ENCODE data around the gene NUAK2.

DNA sequence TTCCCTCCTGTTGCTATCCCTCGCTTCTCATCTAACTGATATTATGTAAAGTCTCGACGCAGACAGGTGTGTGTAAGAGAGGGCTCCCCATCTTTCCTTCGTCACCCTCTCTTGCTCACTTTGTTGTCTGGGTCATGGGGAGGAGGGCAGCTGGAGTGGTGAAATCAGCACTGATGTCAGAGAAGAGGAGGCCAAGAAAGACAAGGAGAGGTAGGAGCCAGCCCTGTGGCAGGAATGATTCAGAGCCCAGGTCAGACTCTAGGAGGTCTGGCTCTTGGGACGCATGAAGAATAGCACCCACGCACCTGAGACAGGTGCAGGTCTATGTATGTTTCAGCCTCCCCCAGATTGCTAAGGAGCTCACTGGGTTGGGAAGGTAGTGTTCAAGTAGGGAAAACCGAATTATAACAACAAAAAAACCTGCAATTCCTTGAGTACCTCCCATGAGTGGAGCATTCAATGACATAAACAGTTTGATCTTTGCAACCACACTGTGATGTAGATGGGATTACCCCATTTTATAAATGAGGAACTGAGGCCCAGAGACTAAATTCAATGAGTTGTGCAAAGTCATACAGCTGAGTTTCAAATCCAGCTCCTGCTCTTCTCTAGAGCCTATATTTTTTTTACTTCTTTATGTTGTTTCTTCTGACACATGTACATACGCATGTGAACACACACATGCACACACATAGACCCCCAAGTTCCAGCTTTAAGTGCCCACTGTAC is 10.4 kb downstream of the NUAK2 start:
- TF ChIP-seq, protein P1, sequence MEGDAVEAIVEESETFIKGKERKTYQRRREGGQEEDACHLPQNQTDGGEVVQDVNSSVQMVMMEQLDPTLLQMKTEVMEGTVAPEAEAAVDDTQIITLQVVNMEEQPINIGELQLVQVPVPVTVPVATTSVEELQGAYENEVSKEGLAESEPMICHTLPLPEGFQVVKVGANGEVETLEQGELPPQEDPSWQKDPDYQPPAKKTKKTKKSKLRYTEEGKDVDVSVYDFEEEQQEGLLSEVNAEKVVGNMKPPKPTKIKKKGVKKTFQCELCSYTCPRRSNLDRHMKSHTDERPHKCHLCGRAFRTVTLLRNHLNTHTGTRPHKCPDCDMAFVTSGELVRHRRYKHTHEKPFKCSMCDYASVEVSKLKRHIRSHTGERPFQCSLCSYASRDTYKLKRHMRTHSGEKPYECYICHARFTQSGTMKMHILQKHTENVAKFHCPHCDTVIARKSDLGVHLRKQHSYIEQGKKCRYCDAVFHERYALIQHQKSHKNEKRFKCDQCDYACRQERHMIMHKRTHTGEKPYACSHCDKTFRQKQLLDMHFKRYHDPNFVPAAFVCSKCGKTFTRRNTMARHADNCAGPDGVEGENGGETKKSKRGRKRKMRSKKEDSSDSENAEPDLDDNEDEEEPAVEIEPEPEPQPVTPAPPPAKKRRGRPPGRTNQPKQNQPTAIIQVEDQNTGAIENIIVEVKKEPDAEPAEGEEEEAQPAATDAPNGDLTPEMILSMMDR (IDR thresholded peaks at IDR 0.05; ENCODE audit: extremely low read depth in 1 of 2, insufficient read depth in 1 of 2, low read depth in 1 of 2, low read length in 2 of 2) = no peak
- TF ChIP-seq POLR2A (IDR thresholded peaks at IDR 0.05; ENCODE audit: low read depth, low read length) = no peak
- TF ChIP-seq, protein P2, sequence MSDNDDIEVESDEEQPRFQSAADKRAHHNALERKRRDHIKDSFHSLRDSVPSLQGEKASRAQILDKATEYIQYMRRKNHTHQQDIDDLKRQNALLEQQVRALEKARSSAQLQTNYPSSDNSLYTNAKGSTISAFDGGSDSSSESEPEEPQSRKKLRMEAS (IDR thresholded peaks at IDR 0.05; ENCODE audit: insufficient read depth, insufficient read length) = no peak
- no peak for TF ChIP-seq MYC (IDR thresholded peaks at IDR 0.05; ENCODE audit: low read depth, low read length)
- no peak for TF ChIP-seq FOS (IDR thresholded peaks at IDR 0.05; ENCODE audit: borderline replicate concordance, insufficient read depth, low read length)
- TF ChIP-seq EZH2 (IDR thresholded peaks at IDR 0.05; ENCODE audit: borderline replicate concordance, low read depth, low read length, severe bottlenecking) = no peak
- TF ChIP-seq POLR2AphosphoS5 (IDR thresholded peaks at IDR 0.05; ENCODE audit: insufficient read depth, low read depth, low read length) = no peak
- no peak for TF ChIP-seq GATA2 (IDR thresholded peaks at IDR 0.05; ENCODE audit: insufficient read depth, insufficient read length, low read depth, low read length)
